ENCODE results near the gene TTYH1. TPM values are rescaled to one million over a fixed set of nuclear protein-coding genes. Genes with fewer than 3 reads are reported as not detected.

TTYH1 gene
- total RNA-seq, 3 donors from 2014 or later: 0.48 to 4.6 (median 4.0) TPM

DNA sequence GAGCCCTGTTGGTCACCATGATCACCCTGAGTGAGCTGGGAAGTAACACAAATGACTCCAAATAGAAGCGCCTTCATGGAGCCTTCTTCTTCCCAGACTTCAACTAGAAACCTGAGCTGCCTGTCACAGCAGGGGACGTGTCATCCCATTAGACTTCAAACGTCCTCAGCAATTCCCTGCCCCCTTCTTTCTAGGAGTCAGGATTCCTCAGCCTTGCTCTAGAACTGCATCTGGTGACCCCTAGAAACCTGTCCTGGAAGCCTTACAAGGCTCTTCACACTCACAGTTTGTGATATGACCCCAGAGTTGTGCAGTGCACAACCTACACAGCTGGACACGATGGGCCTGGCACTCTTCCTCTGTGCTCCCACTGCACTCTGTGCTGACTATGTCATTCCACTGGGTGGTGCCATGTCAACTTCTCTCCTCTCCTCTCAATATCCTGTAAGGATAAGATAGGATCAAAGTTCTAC lies 23.6 kb upstream of the TTYH1 start:
- Histone ChIP-seq H3K4me3 (no peak overlapping the region), H3K27me3 (peaks cover 0 to 42% of the 10 kb centered on the region in 2 donors), H3K9me3 (no peaks in the 10 kb centered on the region), H3K27ac (no peak overlapping the region), H3K36me3 (no peaks in the 10 kb centered on the region), H3K4me1 (no peaks in the 10 kb centered on the region)
- intact Hi-C loops (cut with DNase I; ENCODE audit: low total_unique reads): no loop called here
- DNase-seq (ENCODE audit: low spot score in 2 of 2): no peak
- TF ChIP-seq, protein P1, sequence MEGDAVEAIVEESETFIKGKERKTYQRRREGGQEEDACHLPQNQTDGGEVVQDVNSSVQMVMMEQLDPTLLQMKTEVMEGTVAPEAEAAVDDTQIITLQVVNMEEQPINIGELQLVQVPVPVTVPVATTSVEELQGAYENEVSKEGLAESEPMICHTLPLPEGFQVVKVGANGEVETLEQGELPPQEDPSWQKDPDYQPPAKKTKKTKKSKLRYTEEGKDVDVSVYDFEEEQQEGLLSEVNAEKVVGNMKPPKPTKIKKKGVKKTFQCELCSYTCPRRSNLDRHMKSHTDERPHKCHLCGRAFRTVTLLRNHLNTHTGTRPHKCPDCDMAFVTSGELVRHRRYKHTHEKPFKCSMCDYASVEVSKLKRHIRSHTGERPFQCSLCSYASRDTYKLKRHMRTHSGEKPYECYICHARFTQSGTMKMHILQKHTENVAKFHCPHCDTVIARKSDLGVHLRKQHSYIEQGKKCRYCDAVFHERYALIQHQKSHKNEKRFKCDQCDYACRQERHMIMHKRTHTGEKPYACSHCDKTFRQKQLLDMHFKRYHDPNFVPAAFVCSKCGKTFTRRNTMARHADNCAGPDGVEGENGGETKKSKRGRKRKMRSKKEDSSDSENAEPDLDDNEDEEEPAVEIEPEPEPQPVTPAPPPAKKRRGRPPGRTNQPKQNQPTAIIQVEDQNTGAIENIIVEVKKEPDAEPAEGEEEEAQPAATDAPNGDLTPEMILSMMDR (IDR thresholded peaks at IDR 0.05): no peak
- TF ChIP-seq POLR2AphosphoS5 (IDR thresholded peaks at IDR 0.05): no peak
- TF ChIP-seq POLR2A (IDR thresholded peaks at IDR 0.05): no peak

DNA sequence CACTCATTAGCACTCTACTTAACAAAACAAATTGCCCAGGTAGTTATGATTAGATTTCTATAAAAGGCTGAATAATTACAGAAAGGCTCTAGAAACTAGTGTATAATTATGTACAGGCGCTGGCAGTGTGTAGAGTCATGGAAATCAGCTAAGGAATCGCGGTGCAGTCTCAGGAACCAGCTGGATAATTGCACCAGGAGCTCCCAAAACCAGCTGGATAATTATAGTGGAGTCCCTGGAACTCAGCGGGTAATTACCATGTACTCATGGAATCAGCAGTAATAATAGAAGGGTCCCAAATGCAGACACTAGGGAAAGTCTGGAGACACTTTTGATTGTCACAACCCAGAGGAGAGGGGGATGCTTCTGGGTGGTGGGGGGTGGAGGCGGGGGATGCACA lies 23.2 kb upstream of the TTYH1 start:
- DNase-seq (ENCODE audit: low spot score in 2 of 2): no peak
- TF ChIP-seq, protein P1 (IDR thresholded peaks at IDR 0.05): no peak
- no peak for TF ChIP-seq POLR2AphosphoS5 (IDR thresholded peaks at IDR 0.05)
- TF ChIP-seq POLR2A (IDR thresholded peaks at IDR 0.05): no peak
- Histone ChIP-seq H3K36me3 (no peaks in the 10 kb centered on the region), H3K27ac (no peak overlapping the region), H3K4me3 (no peak overlapping the region), H3K4me1 (no peaks in the 10 kb centered on the region), H3K27me3 (peaks cover 0 to 40% of the 10 kb centered on the region in 2 donors), H3K9me3 (no peaks in the 10 kb centered on the region)
- intact Hi-C loops (cut with DNase I; ENCODE audit: low total_unique reads): no loop called here

DNA sequence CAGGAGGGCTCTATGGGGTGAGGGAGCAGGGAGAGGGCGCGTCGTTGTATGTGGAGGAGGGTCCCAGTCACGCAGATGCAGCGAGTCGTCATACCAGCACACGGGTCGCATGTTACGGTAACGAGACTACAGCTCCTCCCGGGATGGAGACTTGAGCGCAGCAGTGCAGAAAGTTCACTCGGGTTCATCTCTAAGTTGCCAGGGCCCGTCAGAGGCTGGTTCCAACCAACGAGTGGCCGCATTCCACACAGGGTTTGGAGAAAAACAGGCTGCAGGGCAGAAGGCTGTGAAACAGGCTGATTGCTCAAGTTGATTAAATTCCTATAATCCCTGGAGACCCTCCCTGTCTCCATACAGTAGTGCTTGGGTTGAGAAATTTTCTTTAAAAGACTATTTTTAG lies 21.9 kb upstream of the TTYH1 start:
- TF ChIP-seq, protein P1 (IDR thresholded peaks at IDR 0.05): no peak
- no peak for TF ChIP-seq POLR2A (IDR thresholded peaks at IDR 0.05)
- TF ChIP-seq POLR2AphosphoS5 (IDR thresholded peaks at IDR 0.05): no peak
- Histone ChIP-seq H3K36me3 (no peaks in the 10 kb centered on the region), H3K9me3 (no peaks in the 10 kb centered on the region), H3K4me3 (no peak overlapping the region), H3K27me3 (peaks cover 0 to 31% of the 10 kb centered on the region in 2 donors), H3K4me1 (no peaks in the 10 kb centered on the region), H3K27ac (no peak overlapping the region)
- no peak for DNase-seq (ENCODE audit: low spot score in 2 of 2)
- intact Hi-C loops (cut with DNase I; ENCODE audit: low total_unique reads): no loop called here

DNA sequence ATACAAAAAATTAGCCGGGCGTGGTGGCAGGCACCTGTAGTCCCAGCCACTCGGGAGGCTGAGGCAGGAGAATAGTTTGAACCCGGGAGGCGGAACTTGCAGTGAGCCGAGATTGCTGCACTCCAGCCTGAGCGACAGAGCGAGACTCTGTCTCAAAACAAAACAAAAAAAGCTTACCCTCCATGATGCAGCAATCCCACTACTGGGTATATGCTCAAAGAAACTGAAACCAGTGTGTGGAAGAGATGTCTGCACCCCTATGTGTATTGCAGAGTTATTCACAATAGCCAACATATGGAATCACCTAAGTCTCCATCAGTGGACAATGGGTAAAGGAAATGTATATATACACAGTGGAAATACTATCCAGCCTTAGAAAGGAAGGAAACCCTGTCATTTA lies 19.6 kb upstream of the TTYH1 start:
- no peak for DNase-seq (ENCODE audit: low spot score in 2 of 2)
- H3K36me3 ChIP-seq: no peaks in the 10 kb centered on the region
- peaks cover 0 to 20% of the 10 kb centered on the region in 2 donors for H3K27me3 ChIP-seq
- H3K9me3 ChIP-seq: no peaks in the 10 kb centered on the region
- no peak overlapping the region for H3K27ac ChIP-seq
- TF ChIP-seq POLR2A (IDR thresholded peaks at IDR 0.05) (no peak), POLR2AphosphoS5 (IDR thresholded peaks at IDR 0.05) (no peak)
- TF ChIP-seq, protein P1 (IDR thresholded peaks at IDR 0.05): no peak
- H3K4me1 ChIP-seq: no peaks in the 10 kb centered on the region
- intact Hi-C loops (cut with DNase I; ENCODE audit: low total_unique reads): loop anchor here (5.0 kb wide), 1 partner anchor 38 kb away; no protein-coding TSS in a partner anchor
- no peak overlapping the region for H3K4me3 ChIP-seq

DNA sequence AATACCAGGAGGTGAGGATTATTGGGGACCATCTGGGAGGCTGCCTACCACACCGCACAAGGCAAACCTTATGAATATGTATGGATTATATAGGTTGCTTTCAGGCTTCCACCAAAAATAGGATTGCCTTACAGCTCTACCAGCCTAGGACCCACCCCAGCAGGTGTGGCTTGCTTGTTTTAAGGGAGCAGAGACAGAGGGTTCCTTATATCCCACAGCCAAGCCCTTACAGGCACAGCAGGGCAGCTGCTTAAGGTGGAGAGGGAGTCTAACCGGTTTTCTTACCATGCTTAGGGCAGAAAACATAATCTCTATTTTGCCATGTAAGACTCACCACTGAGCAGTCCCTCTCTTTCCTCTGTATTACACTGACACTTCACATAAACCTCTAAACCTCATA lies 16.1 kb upstream of the TTYH1 start:
- peak overlapping the region; percentile 19 to 40 for H3K27ac ChIP-seq
- no peaks in the 10 kb centered on the region for H3K4me1 ChIP-seq
- no peak overlapping the region for H3K4me3 ChIP-seq
- DNase-seq (ENCODE audit: low spot score in 2 of 2): peak in 1 of 2 donors; percentile 35
- no peaks in the 10 kb centered on the region for H3K27me3 ChIP-seq
- H3K36me3 ChIP-seq: no peaks in the 10 kb centered on the region
- TF ChIP-seq POLR2A (IDR thresholded peaks at IDR 0.05): no peak
- TF ChIP-seq, protein P1 (IDR thresholded peaks at IDR 0.05): no peak
- no peak for TF ChIP-seq POLR2AphosphoS5 (IDR thresholded peaks at IDR 0.05)
- intact Hi-C loops (cut with DNase I; ENCODE audit: low total_unique reads): loop anchor here (5.0 kb wide), 1 partner anchor 42 kb away; no protein-coding TSS in a partner anchor
- no peaks in the 10 kb centered on the region for H3K9me3 ChIP-seq

Measured in breast epithelium (tissue), 4 donors.